Stimulated activated CD4-positive, alpha-beta T cell treated with anti-CD3 and anti-CD28 coated beads, Interleukin-15, amount 100 ng/mL, for 48 hours (primary cell): ENCODE data around the gene MACF1.

ENCODE experiments used
- DNase-seq, 2 donors: peaks; one replicate each; pipeline ENCODE4 v3.0.0-alpha.2; 2020; ENCODE audit warnings: low read depth in 2 of 2

The MACF1 gene

DNA sequence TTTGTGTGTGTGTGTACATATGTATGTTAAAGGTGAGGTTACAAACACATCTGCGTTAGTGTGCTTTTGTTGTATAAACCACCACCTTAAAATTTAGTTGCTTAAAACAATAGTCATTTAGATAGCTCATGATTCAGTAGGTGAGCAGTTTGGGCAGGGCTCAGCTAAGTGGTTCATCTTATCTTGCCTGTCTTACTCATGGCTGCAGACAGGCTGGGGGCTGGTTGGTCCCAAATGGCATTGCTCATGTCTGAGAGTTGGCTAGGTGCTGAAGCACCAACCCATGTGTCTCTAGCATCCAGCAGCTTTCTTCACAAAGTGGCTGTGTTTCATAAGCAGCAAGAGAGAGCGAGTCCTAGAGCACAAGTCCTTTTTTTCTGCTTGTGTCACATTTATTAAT lies 91.4 kb downstream of the MACF1 start:
- DNase-seq: peak in 1 of 2 donors; percentile 10

- DNase-seq: no peak
Measured at GRCh38 chr1:39297551-39297950, 93.1 kb downstream of the MACF1 start.

DNA sequence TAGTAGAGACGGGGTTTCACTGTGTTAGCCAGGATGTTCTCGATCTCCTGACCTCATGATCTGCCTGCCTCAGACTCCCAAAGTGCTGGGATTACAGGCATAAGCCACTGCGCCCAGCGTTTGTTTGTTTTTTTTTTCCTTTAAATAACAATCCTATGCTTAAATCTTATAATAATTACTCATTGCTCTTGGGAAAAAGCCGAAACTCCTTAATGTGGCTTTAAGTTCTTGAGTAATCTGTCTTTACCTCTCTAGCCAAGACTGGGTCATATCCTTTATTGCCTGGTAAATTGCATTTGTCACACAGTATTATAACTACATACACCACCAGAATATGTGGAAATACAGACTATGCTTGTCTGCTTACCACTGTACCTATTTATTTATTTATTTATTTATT lies 97.1 kb downstream of the MACF1 start:
- DNase-seq: no peak

GRCh38 chr1:39305555-39305954 lies 101.1 kb downstream of the MACF1 start:
- DNase-seq: no peak

DNA sequence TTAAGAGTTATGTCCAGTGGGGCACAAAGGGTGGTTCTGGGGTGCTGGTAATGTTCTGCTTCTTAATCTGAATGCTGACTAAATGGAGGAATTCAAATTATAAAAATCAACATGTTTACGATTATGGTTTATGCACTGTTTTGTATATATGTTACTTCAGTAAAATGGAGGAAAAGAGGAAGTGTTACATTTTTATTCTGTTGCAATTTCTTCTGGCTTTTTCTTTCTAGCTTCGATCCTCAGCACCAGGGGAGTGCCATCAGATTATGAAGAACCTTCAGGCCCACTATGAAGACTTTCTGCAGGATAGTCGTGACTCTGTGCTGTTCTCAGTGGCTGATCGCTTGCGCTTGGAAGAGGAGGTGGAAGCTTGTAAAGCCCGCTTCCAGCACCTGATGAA lies 105.5 kb downstream of the MACF1 start:
- no peak for DNase-seq

DNA sequence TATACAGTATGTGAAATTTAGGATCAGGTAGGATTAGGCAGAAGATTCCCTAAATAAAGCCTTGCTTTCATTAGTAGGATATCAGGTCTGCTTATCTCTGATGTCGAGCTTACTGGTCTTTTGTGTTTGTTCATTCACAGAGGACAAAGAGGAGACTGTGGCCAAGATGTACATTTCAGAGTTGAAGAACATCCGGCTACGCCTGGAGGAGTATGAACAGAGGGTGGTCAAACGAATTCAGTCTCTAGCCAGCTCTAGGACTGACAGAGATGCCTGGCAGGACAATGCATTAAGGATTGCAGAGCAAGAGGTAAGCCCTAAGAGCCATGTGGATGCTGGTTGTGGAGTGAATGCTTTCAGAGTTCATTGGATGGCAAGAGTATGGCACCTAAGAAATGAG lies 106.2 kb downstream of the MACF1 start:
- no peak for DNase-seq

GRCh38 chr1:39317111-39317510 lies 112.6 kb downstream of the MACF1 start:
- no peak for DNase-seq

GRCh38 chr1:39317910-39318633 lies 113.6 kb downstream of the MACF1 start:
- no peak for DNase-seq

DNA sequence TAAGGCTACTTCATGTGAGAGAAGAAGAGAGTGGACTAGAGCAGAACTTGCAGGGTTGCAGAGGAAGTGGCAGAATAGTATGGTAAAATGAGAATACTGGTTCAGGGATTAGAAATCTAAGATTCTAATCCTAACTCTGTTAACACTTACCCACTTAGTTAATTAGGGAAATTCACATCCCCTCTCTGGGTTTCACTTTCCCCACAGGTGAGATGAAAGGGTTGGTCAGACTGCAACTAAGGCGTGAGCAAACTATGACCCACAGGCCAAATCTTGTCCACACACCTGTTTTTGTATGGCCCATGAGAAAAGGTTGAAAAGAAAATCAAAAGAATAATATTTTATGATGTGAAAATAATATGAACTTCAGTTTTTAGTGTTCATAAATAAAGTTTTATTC lies 117.5 kb downstream of the MACF1 start:
- DNase-seq: no peak

DNA sequence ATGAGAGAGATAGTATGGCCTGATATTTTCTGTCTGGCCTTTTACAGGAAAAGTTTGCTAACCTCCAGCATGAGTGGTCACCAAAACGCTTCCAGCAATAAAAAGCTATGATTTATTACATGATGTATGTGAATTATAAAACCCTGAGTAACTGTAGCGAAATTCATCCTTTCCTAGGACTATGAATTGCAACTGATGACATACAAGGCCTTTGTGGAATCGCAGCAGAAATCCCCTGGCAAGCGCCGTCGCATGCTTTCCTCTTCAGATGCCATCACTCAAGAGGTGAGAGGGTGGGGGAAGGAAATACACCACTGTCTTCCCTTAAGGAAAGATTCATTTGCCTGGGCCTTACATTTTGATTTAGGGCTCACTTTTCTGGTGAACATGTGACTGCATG lies 117.9 kb downstream of the MACF1 start:
- no peak for DNase-seq

- no peak for DNase-seq
Measured at GRCh38 chr1:39324888-39325287, 120.4 kb downstream of the MACF1 start.

- no peak for DNase-seq
Measured at GRCh38 chr1:39326836-39327235, 122.3 kb downstream of the MACF1 start.

DNA sequence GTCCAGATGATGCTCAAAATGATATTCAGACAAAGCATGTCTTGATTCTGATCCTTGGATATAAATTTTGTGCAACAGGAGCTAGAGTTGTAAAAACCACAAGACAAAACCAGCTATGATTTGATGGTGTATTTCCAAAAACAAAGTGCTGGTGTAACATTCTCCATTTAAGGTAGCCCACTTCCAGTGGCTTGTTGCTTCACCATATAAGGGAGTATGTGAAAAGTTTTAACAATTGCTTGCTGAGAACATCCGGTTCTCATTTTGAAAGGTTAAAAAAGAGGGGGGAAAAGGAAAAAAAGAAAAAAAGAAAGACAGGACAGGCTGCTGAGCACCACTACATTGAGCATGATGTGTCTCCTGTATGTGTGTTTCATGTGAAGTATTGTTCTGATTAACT lies 123.6 kb downstream of the MACF1 start:
- DNase-seq: no peak

- DNase-seq: no peak
Measured at GRCh38 chr1:39328586-39329121, 124.2 kb downstream of the MACF1 start.

GRCh38 chr1:39331647-39332046 lies 127.2 kb downstream of the MACF1 start:
- no peak for DNase-seq

DNA sequence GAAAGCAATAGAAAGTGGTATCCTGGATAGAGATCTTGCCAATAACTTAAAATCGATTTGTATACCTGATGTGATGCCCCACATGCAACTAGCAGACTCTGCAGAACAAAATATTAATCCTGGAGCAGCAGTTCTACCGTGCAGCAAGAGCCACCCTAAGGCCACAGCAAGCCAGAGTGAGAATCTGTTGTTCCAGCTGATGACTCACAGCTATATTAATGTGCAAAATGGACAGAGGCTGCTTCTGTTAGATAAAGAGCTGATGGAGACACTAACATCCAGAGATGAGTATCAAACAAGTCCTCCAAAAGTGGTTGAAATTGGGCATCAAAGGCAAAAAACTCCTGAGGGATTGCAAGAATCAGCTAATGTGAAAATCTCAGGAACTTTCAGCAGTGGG lies 127.8 kb downstream of the MACF1 start:
- no peak for DNase-seq

DNA sequence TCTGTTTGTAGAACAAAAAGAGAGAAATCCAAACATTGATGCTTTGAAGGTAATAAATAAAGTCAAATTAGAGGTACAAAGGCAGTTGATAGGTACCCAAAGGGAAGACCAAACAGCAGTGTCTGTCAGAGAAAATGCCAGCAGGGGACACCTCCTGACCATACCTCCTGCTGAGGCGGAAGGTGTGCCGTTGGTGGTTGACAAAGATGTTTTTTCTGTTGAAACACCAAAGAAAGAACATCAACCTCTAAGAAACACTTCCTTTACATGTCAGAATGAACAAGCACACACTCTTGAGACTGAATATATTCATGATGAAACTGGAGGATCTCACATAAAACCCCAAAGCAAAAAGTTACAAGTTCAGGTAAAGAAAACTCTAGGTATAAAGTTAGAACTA lies 128.3 kb downstream of the MACF1 start:
- no peak for DNase-seq

DNA sequence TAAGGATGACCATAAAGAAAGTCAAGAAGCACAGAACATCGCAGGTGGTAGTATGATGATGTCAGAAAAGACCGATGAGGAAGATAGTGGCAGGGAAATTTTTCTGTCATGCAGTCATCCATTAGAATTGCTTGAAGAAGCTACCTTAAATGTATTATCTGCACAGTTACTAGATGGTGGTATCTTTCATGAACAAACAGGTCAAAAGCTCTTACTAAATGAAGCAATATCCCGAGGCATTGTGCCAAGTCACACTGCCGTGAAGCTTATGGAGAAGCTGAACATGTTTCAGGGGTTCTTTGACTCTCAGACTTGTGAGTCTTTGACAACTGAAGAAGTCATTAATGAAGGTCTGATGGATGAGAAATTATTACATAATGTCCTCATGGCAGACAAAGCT lies 128.8 kb downstream of the MACF1 start:
- DNase-seq: no peak

GRCh38 chr1:39335216-39335615 lies 130.7 kb downstream of the MACF1 start:
- no peak for DNase-seq

DNA sequence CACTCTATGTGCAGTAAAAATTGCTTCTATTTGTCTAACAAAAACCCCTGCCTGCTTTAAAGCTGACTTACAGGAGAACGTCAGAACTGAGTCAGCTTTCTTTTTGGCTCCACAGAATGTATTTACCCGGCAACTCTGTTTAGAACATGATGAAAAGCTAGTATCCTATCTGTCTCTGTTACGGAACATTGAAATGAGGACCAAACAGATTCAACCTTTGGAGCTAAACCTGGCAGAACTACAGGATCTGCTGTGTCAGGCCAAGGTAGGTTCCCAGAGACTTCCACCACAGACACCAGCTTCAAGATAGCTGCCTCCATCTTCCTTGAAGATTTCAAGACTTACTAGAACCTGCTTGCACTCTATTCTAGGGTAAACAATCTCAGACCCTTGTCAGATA lies 132.6 kb downstream of the MACF1 start:
- no peak for DNase-seq

DNA sequence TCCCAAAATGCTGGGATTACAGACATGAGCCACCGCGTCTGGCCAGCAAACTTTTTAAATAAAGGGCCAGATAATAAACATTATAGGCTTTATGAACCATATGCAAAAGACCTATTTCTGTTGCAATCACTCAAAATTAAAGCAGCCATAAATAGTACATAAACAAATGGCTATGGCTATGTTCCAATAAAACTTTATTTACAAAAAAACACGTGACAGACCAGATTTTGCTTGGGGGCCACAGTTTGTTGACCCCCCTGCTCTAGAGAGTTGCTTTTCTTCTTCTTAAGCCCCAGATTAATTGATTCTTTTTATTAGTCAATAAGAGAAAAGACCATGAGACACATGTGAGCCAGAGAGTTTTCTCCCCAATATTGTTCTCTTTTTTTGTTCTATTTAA lies 138.3 kb downstream of the MACF1 start:
- no peak for DNase-seq

DNA sequence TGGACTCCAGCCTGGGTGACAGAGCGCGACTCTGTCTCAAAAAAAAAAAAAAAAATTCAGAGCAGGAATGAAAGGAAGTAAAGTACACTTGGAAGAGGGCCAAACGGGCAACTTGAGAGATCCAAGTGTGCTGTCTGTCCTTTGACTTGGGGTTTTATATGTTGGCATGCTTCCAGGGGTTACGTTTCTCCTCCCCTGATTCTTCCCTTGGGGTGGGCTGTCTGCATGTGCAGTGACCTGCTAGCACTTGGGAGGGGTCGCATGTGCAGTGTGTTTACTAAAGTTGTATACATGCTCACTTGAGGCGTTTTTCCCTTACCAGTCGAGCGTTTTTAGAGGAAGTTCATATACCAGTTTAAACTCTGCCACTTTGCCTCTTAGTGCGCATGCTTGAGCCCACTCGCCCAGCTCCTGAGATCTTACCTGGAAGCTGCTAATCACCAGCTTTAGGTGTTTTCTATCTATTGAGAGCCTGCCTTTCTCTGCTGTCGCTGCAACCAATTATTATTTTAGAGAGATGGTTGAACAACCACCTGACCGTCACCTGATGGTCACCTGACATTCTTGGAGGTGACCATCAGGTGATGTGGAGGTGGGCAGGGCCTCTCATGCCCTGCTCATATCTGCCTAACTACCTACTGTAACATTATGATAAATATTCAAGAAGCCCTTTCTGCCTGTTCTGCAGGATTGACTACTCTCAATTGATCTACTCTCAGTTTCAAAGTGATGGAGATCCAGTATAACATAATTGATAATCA lies 140.1 kb downstream of the MACF1 start:
- no peak for DNase-seq

DNA sequence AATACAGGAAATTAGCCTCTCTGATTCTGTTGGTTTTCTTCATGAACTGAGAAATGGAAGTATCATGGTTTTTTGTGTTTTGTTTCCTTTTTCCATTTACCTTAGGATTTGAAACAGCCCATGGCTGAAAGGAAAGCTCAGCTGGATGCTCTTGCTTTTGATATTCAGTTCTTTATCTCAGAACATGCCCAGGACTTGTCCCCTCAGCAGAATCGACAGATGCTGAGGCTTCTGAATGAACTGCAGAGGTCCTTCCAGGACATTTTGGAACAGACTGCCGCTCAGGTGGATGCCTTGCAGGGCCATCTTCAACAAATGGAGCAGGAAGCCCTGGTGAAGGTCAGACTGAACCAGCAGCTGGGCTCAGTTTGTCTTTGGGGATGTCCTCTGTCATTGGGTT lies 142.4 kb downstream of the MACF1 start:
- no peak for DNase-seq
